Measurements from ENCODE around the gene IL17RE. TPM values are rescaled to one million over a fixed set of nuclear protein-coding genes. Genes with fewer than 3 reads are reported as not detected.

The IL17RE gene
- total and polyA plus RNA-seq, 2 of the 13 experiments (the other 11 are each of a cell fraction or from before 2014, with no cell fraction given): 14.5 to 24.1 TPM

GRCh38 chr3:9890249-9891071, 12.2 kb upstream of the IL17RE start, which contains the start of gene JAGN1 (continued):
- TF ChIP-seq AKNA (CRISPR knock-in tag; IDR thresholded peaks at IDR 0.05; ENCODE audit: borderline replicate concordance): 0 out of 2 replicates have a peak, but pooled peaks have one; percentile 76
- TF ChIP-seq CEBPZ (IDR thresholded peaks at IDR 0.05; ENCODE audit: low read length): no peak
- no peak for TF ChIP-seq HOMEZ (CRISPR knock-in tag; IDR thresholded peaks at IDR 0.05; ENCODE audit: low read depth)
- peak; percentile 72; the same call in 1 of the 2 replicates for TF ChIP-seq MEIS2 (CRISPR knock-in tag; IDR thresholded peaks at IDR 0.05)
- TF ChIP-seq ZNF746 (CRISPR knock-in tag; IDR thresholded peaks at IDR 0.05): peak; percentile 89
- peak; percentile 69 for TF ChIP-seq ZNF747 (CRISPR knock-in tag; IDR thresholded peaks at IDR 0.05; ENCODE audit: borderline replicate concordance)
- TF ChIP-seq REXO4 (CRISPR knock-in tag; IDR thresholded peaks at IDR 0.05; ENCODE audit: borderline replicate concordance): 0 out of 2 replicates have a peak, but pooled peaks have one; percentile 63
- 0 out of 2 replicates have a peak, but pooled peaks have one; percentile 64 for TF ChIP-seq ZNF224 (CRISPR knock-in tag; IDR thresholded peaks at IDR 0.05)
- peak; percentile 94; the same call in 1 of the 2 replicates for TF ChIP-seq ZNF772 (CRISPR knock-in tag; IDR thresholded peaks at IDR 0.05)
- TF ChIP-seq IRF1 (CRISPR knock-in tag; IDR thresholded peaks at IDR 0.05; ENCODE audit: low read depth): 0 out of 2 replicates have a peak, but pooled peaks have one; percentile 64
- no peak; the same call in 1 of the 2 replicates for TF ChIP-seq SAFB2 (CRISPR knock-in tag; IDR thresholded peaks at IDR 0.05; ENCODE audit: borderline replicate concordance, low read depth)
- peak; percentile 72 for TF ChIP-seq SP4 (CRISPR knock-in tag; IDR thresholded peaks at IDR 0.05)
- TF ChIP-seq KLF9 (CRISPR knock-in tag; IDR thresholded peaks at IDR 0.05; ENCODE audit: low read depth): no peak
- 0 out of 2 replicates have a peak, but pooled peaks have one; percentile 24 for TF ChIP-seq PHF21A (CRISPR knock-in tag; IDR thresholded peaks at IDR 0.05)
- TF ChIP-seq PLRG1 (conservative IDR thresholded peaks at IDR 0.05): no peak
- TF ChIP-seq, protein P1, sequence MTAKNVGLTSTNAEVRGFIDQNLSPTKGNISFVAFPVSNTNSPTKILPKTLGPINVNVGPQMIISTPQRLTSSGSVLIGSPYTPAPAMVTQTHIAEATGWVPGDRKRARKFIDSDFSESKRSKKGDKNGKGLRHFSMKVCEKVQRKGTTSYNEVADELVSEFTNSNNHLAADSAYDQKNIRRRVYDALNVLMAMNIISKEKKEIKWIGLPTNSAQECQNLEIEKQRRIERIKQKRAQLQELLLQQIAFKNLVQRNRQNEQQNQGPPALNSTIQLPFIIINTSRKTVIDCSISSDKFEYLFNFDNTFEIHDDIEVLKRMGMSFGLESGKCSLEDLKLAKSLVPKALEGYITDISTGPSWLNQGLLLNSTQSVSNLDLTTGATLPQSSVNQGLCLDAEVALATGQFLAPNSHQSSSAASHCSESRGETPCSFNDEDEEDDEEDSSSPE (CRISPR knock-in tag; IDR thresholded peaks at IDR 0.05): peak; percentile 60
- TF ChIP-seq ERF (CRISPR knock-in tag; IDR thresholded peaks at IDR 0.05): peak; percentile 78

Measured in HepG2 (cell line).